ENCODE data around the gene MTMR3. TPM values are rescaled to one million over a fixed set of nuclear protein-coding genes. Genes with fewer than 3 reads are reported as not detected.
A peak's percentile ranks its signal among the peaks of the same experiment; 100 is the strongest.
"Not testable (repeated sequence)": the region's sequence is repeated elsewhere in the genome, so short reads cannot be mapped to it uniquely, and the experiment has no call there.

Gene MTMR3
- polyA plus RNA-seq (2012; ENCODE audit: insufficient read depth, insufficient read length, low read depth), result 25.5 TPM

GRCh38 chr22:29883045-29883774 is at the start of gene MTMR3:
Gene MTMR3 (plus strand): TSS chr22:29883174. CDS start chr22:29971060, 87,886 bp downstream.
- DNase-seq, result peak; percentile 97
- H3K4me1 ChIP-seq, result no peaks in the 10 kb centered on the region
- peak within 1 kb of the TSS; percentile 88 for H3K4me3 ChIP-seq (ENCODE audit: low read depth, low read length)
- peak; percentile 51 for TF ChIP-seq CTCF (IDR thresholded peaks at IDR 0.05; ENCODE audit: low read depth, low read length)
- H3K27me3 ChIP-seq, result no peaks in the 10 kb centered on the region
- no peaks in the 10 kb centered on the region for H3K9me3 ChIP-seq
- H3K36me3 ChIP-seq, result no peaks in the 10 kb centered on the region; the same call in 1 of the 2 replicates

DNA sequence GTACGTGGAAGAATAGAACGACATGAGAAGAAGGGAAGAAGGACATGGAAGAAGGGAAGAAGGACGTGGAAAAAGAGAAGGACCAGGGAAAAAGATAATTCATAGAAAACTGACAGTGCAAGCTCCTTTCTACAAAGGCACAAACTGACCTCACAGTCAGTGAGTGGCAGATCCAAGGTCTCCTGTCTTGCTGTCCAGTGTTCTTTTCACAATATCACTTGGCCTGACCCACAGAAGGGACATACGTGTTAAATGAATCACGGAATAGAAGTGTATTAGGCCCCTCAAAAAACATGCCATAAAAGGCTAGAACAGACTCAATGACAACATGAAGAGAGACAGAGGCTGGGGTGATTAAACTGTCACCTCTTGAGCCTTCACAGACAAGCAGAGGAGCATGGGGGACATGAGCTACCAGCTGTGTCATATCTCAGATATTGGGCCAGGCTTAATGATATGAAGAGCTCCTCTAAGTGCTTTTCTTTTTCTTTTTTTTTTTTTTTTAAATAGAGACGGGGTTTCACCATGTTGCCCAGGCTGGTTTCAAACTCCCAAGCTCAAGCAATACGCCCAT is 49.5 kb upstream of the MTMR3 start:
- no peak for DNase-seq
- Histone ChIP-seq H3K36me3 (peaks cover 35% of the 10 kb centered on the region), H3K4me3 (ENCODE audit: low read depth, low read length) (no peak overlapping the region), H3K9me3 (no peaks in the 10 kb centered on the region), H3K27me3 (no peaks in the 10 kb centered on the region), H3K4me1 (no peaks in the 10 kb centered on the region)
- TF ChIP-seq CTCF (IDR thresholded peaks at IDR 0.05; ENCODE audit: low read depth, low read length), result no peak

GRCh38 chr22:29834046-29834445 is 48.9 kb upstream of the MTMR3 start:
- TF ChIP-seq CTCF (IDR thresholded peaks at IDR 0.05; ENCODE audit: low read depth, low read length), result no peak

GRCh38 chr22:29836791-29837370 is 46.1 kb upstream of the MTMR3 start:
- not testable (repeated sequence) for H3K9me3 ChIP-seq; H3K4me1 ChIP-seq; H3K27me3 ChIP-seq; DNase-seq; H3K4me3 ChIP-seq (ENCODE audit: low read depth, low read length); H3K36me3 ChIP-seq

More at GRCh38 chr22:29834046-29834445, 48.9 kb upstream of the MTMR3 start:
- Histone ChIP-seq H3K36me3 (peaks cover 35% of the 10 kb centered on the region), H3K4me3 (ENCODE audit: low read depth, low read length) (no peak overlapping the region), H3K4me1 (no peaks in the 10 kb centered on the region), H3K9me3 (no peaks in the 10 kb centered on the region), H3K27me3 (no peaks in the 10 kb centered on the region)
- DNase-seq, result no peak

- 0 out of 2 replicates have a peak, but pooled peaks have one; percentile 4 for TF ChIP-seq CTCF (IDR thresholded peaks at IDR 0.05; ENCODE audit: low read depth, low read length)
- H3K27me3 ChIP-seq, result no peaks in the 10 kb centered on the region
- H3K9me3 ChIP-seq, result no peaks in the 10 kb centered on the region
- DNase-seq, result peak; percentile 99
- H3K4me1 ChIP-seq, result no peaks in the 10 kb centered on the region
- H3K36me3 ChIP-seq, result peaks cover 4% of the 10 kb centered on the region
- H3K4me3 ChIP-seq (ENCODE audit: low read depth, low read length), result peak within 1 kb of the TSS; percentile 87
Observed at GRCh38 chr22:29837741-29838598, 45.0 kb upstream of the MTMR3 start, which contains the start of gene ASCC2. Gene ASCC2 (minus strand): TSS chr22:29838274. CDS start chr22:29832325, 5,949 bp downstream.

DNA sequence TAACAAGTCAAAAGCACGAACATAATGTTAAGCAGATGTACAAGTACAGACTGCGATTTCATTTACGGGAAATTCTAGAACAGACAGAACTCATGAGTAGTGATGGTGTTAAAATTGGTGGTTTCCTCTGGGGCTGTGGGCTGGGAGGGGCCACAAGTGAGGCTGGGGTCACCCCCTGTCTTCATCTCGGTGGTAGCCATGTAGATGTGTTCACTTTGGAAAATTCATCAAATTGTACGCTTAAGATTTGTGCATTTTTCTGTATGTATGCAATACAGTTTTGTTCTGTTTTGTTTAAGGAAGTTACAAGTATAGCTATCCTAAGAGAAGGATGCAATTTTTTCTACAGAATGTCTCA is 44.4 kb upstream of the MTMR3 start:
- no peaks in the 10 kb centered on the region for H3K9me3 ChIP-seq
- peaks cover 4% of the 10 kb centered on the region; the same call in 1 of the 2 replicates for H3K36me3 ChIP-seq
- no peaks in the 10 kb centered on the region for H3K4me1 ChIP-seq
- peak overlapping the region; percentile 87 for H3K4me3 ChIP-seq (ENCODE audit: low read depth, low read length)
- no peak for DNase-seq
- TF ChIP-seq CTCF (IDR thresholded peaks at IDR 0.05; ENCODE audit: low read depth, low read length), result no peak
- H3K27me3 ChIP-seq, result no peaks in the 10 kb centered on the region
